ENCODE measurements around the gene RAB11FIP3. TPM values are rescaled to one million over a fixed set of nuclear protein-coding genes. Genes with fewer than 3 reads are reported as not detected.

The RAB11FIP3 gene
- polyA plus RNA-seq, 2 of the 4 experiments (the other 2 are of a cell fraction), result 6.7 to 18.0 TPM

- CTCF ChIA-PET, result interaction anchor here (1.1 to 1.3 kb wide), 3 partner anchors 26 to 361 kb away, joined by 3 to 4 read pairs (median 3); no protein-coding TSS in a partner anchor
These were observed 29.0 kb downstream of the RAB11FIP3 start for GRCh38 chr16:454397-454940.

GRCh38 chr16:455453-455852, 30.0 kb downstream of the RAB11FIP3 start:
- no peak overlapping the region; a peak in 1 of 6 replicates for H3K27ac ChIP-seq
- TF ChIP-seq HOXB13 (CRISPR knock-in tag; IDR thresholded peaks at IDR 0.05; ENCODE audit: low read depth) (no peak), E2F6 (IDR thresholded peaks at IDR 0.05; ENCODE audit: borderline replicate concordance, low read depth) (no peak), ZSCAN20 (CRISPR knock-in tag; IDR thresholded peaks at IDR 0.05) (no peak), EP300 (IDR thresholded peaks at IDR 0.05) (no peak), HEYL (CRISPR knock-in tag; IDR thresholded peaks at IDR 0.05) (no peak), CHD2 (IDR thresholded peaks at IDR 0.05; ENCODE audit: low read length, partially characterized antibody) (no peak)
- no peak overlapping the region for H3K4me3 ChIP-seq
- no peak for ATAC-seq
- WGBS (ENCODE audit: missing lambda C conversion rate), result 93% methylated on average over 12 of the region's 12 CpGs
- no peak for FAIRE-seq
- no peak for DNase-seq (ENCODE audit: low read depth in 1 of 2, low spot score in 1 of 2)
- no peaks in the 10 kb centered on the region for H3K9me3 ChIP-seq
- H3K4me2 ChIP-seq, result no peak overlapping the region
- POLR2A ChIA-PET, result no interaction called here
- H3K4me1 ChIP-seq, result peaks cover 45% of the 10 kb centered on the region
- CTCF ChIA-PET, result no interaction called here

More at GRCh38 chr16:454397-454940, 29.0 kb downstream of the RAB11FIP3 start:
- Histone ChIP-seq H3K27ac (no peak overlapping the region; a peak in 1 of 6 replicates), H3K4me3 (no peak overlapping the region), H3K9me3 (no peaks in the 10 kb centered on the region), H3K4me2 (no peak overlapping the region), H3K4me1 (peaks cover 51% of the 10 kb centered on the region)
- TF ChIP-seq CEBPB (IDR thresholded peaks at IDR 0.05), result no peak
- no peak for TF ChIP-seq ESRRA (IDR thresholded peaks at IDR 0.05; ENCODE audit: borderline replicate concordance, low read length)
- no peak for TF ChIP-seq NR3C1 (IDR thresholded peaks at IDR 0.05)
- 96% methylated on average over 13 of the region's 13 CpGs for WGBS (ENCODE audit: missing lambda C conversion rate)
- DNase-seq (ENCODE audit: low read depth in 1 of 2, low spot score in 1 of 2) (no peak), ATAC-seq (no peak), FAIRE-seq (no peak)
- POLR2A ChIA-PET, result no interaction called here

- ChIA-PET CTCF (interaction anchor here (0.8 kb wide), 1 partner anchor 24 kb away, joined by 3 read pairs; no protein-coding TSS in a partner anchor), POLR2A (no interaction called here)
- 73% methylated on average over 11 of the region's 11 CpGs for WGBS (ENCODE audit: missing lambda C conversion rate)
- Histone ChIP-seq H3K4me3 (no peak overlapping the region), H3K4me1 (peaks cover 30% of the 10 kb centered on the region), H3K9me3 (no peaks in the 10 kb centered on the region), H3K27ac (peak overlapping the region; percentile 29 to 60; a peak in 1 of 6 replicates), H3K4me2 (peak overlapping the region; percentile 44)
- FAIRE-seq (no peak), ATAC-seq (peak in 1 of 2 experiments; percentile 66; a peak in 4 of 6 replicates), DNase-seq (ENCODE audit: low read depth in 1 of 2, low spot score in 1 of 2) (no peak)
- TF ChIP-seq FOXS1 (CRISPR knock-in tag; IDR thresholded peaks at IDR 0.05) (no peak), RARB (CRISPR knock-in tag; IDR thresholded peaks at IDR 0.05) (no peak), GATA3 (IDR thresholded peaks at IDR 0.05; ENCODE audit: borderline replicate concordance) (no peak), RNF2 (IDR thresholded peaks at IDR 0.05; ENCODE audit: borderline replicate concordance, low read depth) (no peak), HES2 (IDR thresholded peaks at IDR 0.05) (no peak), PHF8 (IDR thresholded peaks at IDR 0.05; ENCODE audit: borderline replicate concordance, low read depth) (no peak), POLR2AphosphoS2 (conservative IDR thresholded peaks at IDR 0.05; ENCODE audit: low read length) (no peak), ZSCAN20 (CRISPR knock-in tag; IDR thresholded peaks at IDR 0.05) (no peak), MAX (IDR thresholded peaks at IDR 0.05) (no peak), CHD2 (IDR thresholded peaks at IDR 0.05; ENCODE audit: low read length, partially characterized antibody) (no peak), JUNB (IDR thresholded peaks at IDR 0.05) (no peak), KDM1A (IDR thresholded peaks at IDR 0.05; ENCODE audit: low read depth) (no peak), CTCF (IDR thresholded peaks at IDR 0.05) (no peak), MAZ (IDR thresholded peaks at IDR 0.05; ENCODE audit: borderline replicate concordance, low read depth, low read length) (no peak), HDAC2 (IDR thresholded peaks at IDR 0.05) (no peak), EHF (CRISPR knock-in tag; IDR thresholded peaks at IDR 0.05) (no peak), ZFP36 (IDR thresholded peaks at IDR 0.05; ENCODE audit: borderline replicate concordance, partially characterized antibody) (no peak), RFX5 (IDR thresholded peaks at IDR 0.05) (no peak)
These were observed 31.5 kb downstream of the RAB11FIP3 start for GRCh38 chr16:456891-457483.

Measured in A549 (cell line).